Measurements from ENCODE around the gene PRELP.
"Not testable (repeated sequence)": the region's sequence is repeated elsewhere in the genome, so short reads cannot be mapped to it uniquely, and the experiment has no call there.

PRELP gene

DNA sequence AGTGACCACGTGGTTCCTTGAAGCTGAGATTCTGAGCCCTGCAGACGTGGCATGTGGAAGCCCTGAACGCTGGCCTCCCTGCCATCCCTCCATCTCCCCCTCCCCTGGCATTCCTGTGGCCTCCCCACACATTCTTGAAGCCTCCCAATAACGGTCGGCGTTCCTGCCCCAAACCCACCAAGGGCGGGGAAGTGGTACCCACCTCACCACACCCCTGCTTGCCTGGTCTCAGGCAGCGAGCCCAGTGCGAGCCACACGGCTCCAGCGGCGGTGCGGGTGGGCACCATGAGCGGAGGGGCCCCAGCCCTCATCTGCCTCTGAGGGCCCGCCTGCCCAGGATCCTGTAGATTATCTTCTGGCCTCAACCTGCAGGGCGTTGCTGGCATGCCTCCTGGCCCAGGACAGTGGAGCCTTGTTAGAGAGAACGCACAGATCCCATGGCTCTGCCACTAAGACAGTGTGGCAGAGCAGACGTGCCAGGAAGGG, 20.6 kb upstream of the PRELP start:
- DNase-seq, result no peak

DNA sequence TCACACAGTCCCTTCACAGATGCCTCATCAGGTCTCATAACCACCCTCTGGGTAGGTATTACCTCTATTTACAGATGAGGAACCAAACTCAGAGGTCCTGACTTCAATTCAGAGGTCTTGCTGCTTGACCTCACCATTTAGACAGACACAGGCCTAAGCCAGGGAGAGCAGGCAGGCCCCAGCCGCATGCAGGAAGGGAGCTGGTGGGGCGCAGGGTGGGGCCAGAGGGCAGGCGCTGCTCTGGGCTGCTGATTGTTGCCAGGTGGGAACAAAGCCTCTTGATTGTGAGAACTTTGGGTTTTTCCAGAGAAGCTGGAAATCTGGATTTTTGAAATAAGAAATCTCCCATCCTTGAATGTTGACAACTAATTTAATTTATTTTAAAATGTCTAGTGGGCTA, 19.9 kb upstream of the PRELP start:
- no peak for DNase-seq

DNA sequence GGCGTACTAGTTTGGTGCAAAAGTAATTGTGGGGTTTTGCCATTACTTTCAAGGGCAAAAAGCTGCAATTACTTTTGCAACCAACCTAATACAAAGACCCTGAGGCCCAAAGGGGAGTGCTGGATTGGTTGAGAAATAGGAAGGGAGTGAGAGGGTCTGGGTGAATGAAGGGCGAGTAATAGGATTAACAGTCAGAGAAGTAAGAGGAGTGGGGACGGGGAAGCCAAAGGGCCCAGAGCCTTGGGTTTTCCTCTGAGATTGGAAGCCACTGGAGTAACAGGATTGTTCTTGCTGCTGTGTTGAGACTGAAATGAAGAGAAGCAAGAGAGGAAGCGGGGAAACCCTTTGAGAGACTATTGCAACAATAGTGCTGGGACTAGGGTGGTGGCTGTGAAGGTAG, 19.0 kb upstream of the PRELP start:
- no peak for DNase-seq

DNA sequence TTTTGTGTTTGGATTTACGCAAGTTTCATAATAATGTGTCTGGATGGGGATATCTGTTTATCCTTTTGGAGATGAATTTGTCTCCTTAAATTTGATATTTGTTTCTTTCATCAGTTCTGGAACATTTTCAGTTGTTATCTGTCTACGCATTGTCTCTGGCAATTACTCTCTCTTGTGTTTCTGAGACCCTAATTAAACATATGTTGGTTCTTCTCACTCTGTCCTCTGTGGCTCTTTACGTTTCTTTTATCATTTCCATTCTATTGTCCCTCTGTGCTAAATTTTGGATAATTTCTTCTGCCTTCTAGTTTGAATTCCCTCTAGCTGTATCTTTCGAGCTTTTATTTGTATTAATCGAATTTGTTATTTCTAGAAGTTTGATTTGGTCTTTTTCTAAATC, 17.5 kb upstream of the PRELP start:
- no peak for DNase-seq

DNA sequence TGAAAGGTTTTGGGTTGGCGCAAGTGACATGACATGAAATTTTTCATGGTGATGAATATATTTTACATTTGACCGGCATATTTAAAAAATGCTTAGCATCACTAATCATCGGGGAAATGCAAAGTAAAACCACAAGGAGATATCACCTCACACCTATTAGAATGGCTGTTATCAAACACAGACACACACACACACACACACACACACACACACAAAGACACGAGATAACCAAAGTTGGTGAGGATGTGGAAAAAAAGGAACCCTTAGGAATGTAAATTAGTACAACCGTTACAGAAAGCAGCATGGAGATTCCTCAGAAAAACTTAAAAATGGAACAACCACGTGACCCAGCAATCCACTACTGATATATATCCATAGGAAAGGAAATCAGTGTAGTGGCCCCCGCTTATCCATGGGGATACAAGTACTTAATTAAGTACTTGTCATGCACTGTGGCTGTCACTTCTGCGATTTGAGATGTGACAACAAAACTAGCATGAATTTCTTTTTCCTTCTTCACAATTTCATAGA, 15.9 kb upstream of the PRELP start:
- DNase-seq, result no peak

DNA sequence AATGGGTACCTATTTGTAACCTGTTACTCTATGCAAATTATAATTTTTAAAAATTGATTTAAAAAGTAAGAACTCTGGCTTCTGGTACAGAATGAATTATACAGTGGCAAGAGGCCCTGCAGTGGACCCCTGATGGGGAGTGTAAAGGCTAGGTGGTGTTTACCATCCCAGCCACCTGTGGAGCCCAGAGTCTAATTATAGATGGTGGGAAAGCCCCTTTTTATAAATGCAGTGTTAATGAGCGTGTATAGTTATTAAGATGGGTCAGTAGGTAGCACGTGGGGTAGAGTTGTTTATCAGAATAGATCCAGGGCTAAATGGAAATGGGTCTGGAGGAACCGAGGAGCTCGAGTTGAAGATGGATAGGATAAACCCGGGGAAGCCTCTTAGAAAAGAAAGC, 13.9 kb upstream of the PRELP start:
- no peak for DNase-seq

DNA sequence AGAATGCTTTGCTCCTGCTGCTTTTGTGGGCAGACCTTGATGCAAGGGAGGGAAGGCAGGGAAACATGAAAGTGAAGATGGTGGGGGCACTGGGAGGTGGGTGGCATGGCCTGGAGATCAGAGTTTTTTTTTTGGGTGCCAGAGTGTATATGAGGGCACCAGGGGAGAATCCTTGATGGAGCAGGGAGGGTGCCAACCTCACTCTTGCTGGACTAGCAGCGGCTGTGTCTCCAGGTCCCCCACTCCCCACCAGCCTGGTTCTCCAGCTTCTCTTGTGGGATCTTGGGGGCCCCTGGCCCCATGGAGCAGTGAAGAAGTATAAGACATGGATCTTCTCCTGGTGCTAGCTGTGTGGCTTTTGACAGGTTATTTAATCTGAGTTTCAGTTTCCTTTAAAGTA, 13.5 kb upstream of the PRELP start:
- DNase-seq, result no peak

DNA sequence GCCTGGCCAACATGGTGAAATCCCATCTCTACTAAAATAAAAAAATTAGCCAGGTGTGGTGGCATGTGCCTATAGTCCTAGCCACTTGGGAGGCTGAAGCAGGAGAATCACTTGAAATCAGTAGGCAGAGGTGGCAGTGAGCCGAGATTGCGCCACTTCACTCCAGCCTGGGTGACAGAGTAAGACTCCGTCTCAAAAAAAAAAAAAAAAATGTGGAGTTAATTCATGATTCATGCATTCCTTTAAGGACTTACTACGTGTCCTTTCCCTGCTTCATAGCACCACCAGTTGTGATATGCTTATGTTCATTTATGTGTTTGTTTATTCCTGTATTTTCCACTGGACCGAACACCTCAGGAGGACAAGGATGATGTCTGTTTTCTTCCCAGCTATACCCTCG, 12.7 kb upstream of the PRELP start:
- DNase-seq, result no peak

DNA sequence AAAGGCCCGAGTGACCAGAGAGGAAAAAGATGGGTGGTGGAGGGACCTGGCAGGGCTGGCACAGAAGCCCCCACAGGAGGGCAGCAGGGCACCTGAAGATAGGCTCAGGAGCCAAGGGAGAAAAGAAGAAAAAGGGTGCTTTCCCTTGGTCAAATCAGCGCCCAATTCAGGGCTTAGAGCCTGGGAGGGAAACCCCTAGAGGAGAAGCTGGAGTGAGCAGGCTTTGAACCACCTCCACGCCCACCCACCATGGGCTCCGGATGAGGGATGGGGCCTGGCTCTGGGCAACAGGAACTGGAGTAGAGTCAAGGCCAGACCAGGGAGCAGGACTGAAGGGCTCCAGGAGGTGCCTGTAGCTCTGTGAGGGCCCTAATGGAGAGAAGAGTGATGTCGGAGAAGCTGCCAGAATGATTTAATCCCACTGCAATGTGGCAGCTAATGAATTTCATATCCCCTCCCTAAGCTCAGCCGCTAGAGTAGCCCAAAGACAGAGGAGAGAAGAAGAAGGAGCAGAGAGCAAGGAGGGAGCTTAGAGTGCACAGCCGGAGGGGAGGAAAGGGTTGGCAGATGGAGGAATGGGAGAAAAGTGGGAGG, 12.0 kb upstream of the PRELP start:
- no peak for DNase-seq

DNA sequence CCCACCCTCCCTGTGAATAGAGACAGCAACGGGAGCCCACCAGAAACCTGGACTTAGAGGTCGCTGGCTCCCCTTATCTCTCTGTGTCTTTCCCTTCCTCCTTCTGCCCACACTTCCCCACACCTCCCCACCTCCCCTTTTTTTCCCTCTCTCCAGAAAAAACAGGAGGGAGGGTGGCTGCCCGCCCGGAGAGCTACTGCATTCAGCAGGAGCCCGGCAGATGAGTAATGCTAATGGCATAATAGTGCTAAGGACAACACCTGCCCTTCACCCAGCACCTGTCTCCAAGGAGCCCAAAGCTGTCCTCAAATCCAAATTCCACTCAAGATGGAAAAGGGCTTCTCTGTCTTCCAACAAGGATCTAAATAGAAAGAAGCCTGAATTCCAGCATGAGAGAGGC, 11.4 kb upstream of the PRELP start:
- DNase-seq, result no peak

DNA sequence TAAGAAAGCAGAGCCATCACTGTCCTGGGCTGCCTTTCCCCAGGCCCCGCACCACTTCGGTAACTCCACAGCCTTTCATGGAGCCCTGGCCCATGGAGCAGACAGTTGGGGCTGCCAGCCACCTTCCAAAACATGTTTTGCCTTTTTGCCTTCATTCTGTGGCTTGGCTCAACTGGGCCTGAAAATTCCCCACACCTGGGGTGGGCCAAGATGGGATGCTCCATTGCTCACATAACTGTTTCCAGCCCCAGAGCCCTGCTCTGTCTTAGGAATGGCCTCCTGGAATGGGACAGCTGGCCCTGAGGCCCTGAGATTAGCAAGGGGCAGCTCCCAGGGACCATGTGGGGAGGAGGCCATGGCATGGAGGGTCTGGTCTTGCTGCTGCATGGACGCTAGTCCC, 10.9 kb upstream of the PRELP start:
- DNase-seq, result no peak

DNA sequence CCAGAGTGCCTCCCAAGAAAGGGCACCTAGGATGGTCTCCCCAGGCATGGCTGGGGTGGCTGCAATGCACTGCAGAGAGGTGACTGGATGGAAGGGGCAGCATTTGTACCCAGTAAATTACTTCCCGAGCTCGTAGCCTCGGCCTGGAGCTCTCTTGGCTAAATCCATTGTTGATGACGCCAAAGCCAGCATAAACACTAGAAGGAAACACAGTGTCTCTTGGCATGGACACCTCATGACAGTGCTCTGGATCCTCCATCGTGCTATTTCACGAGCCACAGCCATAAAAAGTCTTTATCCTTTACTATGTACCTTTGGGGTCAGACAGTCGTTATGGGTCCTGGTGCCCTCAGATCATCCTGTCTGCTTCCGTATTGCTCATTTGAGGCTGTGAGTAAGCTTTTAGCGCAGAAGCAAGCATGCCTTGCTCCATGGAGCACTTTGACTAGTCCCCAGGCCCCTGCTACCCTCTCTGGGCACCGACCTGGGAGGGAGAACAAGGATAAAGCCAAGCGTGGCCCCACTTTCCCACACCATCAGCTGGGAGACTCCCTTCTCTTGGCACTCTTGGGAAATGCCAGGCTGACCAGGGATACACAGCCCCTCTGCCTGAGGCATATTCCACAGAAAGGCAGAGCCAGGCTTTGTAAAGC, 10.3 kb upstream of the PRELP start:
- no peak for DNase-seq

DNA sequence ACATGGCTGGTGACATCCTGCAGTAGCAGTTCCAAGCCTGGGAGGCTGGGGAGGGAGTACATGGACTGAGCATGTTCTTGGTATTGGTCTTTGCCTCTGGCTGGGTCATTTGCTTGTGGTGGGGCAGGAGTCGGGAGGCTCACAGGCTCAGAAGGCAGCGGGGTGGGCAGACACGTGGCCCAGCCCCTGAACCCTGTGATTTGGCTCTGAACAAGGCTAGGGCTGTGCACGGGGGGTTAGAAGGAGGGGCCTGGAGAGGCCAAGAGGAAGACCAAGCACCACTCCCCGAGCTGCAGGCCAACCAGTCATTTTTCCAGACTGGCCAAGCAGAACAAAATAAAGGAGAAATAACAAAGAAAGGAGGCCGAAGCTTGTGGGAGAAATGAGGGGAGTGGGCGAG, 9.7 kb upstream of the PRELP start:
- no peak for DNase-seq

DNA sequence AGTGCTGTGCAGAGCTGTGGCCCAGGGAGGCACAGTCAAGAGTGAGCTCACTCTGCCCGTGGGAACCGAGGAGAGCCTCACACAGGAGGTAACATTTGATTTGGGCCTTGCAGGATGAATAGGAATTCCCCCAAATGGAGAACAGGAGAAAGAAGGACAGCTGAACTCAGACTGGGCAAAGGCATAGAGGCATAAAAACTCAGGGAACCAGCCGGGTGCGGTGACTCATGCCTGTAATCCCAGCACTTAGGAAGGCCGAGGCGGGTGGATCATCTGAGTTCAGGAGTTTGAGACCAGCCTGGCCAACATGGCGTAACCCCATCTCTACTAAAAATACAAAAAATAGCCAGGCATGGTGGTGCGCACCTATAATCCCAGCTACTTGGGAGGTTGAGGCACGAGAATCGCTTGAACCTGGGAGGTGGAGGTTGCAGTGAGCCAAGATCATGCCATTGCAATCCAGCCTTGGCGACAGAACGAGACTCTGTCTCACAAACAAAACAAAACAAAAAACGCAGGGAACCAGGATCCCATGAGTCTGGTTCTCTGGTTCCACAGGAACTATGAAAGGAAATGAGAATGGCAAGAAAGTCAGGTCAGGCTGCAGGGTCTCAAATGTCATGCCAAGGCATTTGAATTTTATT, 8.6 kb upstream of the PRELP start:
- DNase-seq, result not testable (repeated sequence)

DNA sequence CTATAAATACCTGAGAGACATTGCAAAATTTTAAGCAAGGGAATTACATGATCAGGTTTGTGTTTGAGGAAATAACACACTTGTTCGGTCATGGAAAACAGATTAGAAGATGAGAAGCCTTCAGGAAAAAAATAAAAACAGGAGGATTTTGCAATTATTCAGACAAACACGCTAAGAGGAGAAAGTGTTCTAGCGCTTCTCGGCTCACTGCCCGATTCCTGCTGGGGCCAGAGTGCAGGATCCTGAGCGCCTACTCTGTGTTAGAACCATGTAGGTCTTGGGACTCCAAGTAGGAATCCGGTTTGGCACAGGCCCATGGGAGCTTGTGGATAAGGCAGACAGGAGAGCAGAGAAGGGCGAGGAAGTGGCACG, 8.1 kb upstream of the PRELP start:
- DNase-seq, result no peak

DNA sequence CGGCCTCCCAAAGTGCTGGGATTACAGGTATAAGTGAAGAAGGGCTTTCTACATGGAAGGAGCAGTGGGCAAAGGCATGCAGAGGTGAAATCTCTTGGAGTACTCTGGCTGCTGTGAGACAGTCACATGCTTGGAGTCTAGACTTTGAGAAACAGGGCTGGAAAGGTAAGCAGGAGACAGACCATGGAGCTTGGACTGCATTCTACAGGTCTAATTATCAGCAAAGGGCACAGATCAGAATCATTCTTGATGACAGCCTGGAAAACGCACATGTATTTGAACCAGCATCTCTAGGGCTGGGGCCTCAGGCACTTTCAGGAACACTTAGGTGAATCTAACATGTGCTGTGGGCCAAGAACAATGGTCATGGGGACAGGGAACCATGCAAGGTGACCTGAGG, 7.3 kb upstream of the PRELP start:
- no peak for DNase-seq

DNA sequence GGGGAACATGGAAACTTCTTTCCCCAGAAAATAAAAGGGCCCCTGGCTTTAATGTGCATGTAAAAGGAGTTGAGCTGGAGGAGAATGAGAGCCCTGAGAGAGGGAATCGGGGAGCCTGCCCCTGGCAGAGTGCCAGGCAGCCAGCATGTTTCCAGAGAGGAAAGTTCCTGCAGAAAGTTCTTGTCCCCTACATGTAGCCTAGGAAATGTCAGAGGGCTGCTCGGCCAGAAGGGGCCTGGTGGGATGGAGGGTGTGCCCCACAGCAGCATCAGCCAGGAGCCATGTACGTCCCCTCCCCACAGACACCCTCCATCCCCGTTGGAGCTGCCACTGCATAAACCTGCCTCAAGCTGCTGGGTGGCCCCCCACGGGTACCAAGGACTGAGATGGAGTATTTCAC, 5.4 kb upstream of the PRELP start:
- no peak for DNase-seq

DNA sequence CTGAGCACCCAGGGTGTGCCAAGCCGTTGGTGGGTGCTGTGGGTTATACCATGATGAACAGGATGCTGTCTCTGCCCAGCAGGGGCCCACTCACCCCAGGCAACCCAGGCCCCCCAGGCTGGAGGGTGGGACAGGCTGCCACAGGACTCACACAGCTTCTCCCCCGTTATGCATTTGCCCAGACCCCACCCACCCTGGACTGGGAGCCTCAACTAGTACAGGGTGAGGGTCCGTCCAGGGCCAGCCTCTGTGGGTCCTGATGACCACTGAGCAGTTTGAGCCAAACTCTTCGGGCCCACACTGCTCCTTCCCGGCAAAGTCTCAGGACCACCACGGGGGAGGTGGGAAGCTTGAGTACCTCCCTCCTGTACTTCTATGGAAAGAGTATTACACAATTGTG, 3.8 kb upstream of the PRELP start:
- DNase-seq, result no peak

DNA sequence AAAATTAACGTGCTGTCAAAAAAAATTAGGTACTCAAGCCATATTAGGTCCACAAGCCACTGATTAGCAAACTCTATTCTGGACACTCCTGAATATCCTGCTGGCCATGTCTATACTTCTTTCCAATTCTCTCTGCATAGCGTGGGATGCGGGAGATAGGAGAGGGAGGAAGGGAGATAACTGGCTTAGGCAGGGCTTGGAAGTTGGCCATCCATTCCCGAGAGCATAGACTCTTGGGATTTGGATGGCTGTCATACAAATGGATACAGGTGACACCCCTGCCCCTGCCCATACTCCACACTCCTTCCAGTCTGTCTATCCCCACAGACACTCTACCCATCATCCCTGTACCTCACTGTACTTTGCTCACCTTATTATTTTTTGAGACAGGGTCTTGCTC, 2.3 kb upstream of the PRELP start:
- no peak for DNase-seq

DNA sequence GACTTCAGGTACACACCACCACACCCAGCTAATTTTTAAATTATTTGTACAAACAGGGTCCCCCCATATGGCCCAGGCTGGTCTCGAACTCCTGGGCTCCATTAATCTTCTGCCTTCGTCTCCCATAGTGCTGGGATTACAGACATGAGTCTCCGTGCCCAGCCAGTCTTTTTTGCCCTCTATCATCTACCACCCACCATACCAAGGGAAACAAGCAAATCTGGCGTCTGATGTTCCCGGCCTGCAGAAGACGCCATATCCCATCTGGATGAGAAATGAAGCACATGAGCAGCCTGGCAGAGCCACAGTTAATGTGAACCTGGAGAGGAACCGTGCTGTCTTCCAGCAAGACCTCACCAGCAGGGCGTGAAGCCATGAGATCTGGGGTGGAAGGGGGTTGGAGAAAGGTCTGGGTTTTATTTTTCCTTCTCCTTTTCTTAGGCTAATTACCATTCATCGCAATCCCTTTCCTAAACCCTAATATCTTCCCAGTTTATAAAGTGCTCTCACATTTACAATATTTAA, 1.8 kb upstream of the PRELP start:
- no peak for DNase-seq

DNA sequence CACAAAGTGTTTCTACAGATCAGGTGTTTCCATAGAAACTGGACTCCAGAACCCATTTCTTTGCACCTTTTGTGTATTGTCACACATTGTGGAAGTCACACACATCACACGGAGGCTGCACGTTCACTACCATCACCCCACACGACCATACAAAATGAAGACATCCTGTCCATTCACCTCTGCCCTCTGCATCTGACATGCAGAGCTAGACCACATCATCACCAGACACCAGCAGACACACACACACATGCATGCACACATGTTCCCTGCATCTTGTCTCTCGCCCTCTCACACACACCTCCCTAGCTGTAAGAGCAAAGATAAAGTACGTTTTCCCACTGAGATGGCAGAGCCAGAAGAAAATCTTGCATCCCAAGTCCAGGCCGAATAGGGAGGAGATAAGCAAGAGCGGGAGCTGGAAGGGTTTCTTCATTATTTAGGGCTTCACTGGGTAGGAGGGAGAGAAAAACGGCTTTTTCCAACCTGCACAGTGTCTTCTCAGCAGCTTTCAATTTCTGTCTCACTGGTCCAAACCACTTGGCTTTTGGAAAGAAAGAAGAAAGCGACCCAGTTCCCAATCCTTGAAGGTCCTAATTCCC, 709 bp downstream of the PRELP start:
- no peak for DNase-seq

DNA sequence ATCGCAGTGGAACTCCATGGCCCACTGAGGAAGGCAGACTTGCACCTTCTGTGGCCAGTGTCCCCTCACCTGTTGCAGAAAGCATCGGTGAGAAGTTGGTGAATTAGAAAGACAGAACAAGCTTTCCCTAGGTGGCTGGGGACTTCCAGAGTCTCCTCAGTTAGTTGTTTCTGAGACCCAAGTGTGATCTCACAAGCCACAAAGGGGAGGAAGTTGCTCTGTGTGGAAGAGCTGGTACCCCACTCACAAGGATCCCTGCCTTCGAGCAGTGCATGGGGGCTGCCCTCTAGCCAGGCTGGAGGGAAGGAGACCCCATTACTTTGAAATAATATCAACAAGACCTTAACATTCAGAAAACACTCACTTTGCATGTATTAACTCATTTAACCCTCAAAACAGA, 2.1 kb downstream of the PRELP start:
- DNase-seq, result no peak

DNA sequence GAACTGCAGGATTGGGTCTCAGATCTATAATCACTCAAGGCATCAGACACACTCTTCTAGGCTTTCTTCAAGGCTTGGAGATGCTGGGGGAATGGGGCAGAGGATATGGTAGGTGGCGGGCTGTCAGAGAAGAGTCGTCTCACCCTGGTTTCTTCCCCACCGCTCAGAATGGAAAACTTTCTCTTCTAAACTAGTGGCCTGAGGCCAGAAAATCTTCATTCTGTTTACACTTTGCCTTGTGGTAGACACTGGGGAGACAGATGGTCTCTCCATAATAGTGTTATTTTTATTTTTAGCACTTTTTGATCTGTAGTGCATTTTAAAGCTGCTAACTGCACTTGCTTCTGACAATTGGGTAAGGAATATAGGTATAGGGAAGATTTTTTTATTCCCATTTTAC, 2.6 kb downstream of the PRELP start:
- no peak for DNase-seq

DNA sequence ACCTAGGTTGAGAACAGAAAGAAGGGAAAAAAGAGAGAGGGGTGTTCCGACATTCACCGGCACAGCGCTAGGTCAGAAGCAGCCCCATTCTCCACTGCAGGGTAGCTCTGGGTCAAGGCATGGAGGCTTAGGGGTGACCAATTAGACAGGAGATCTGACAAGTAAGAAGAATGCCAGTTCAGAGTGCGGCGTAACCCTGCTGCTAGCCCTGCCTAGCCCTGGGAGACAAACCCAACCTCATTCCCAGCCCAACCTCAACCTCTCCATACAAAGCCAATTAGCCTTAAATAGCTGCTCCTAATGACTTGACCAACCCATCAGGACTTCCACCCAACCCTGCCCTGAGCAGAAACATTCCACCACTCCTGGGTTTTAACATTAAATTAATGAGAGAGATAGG, 3.4 kb downstream of the PRELP start:
- DNase-seq, result no peak
